ENCODE results near the gene EPHA7.

EPHA7 gene

DNA sequence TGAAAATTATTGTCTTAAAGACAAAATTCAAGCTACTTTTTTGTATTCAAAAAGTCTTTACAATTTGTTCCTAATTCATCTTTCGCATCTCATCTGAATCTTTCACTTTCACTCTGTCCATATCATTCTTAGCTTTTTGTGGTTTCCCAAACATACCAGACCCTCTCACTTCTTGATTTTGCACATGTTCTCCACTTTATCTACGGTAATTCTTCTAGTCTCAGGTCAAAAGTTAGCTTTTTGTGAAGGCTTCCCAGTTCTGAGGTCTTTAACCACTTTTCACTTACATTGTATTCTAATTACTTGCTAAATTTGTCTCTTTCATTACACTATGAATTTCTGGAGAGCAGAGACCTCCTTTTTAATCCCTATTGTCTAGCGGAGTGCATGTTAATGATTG, 34.6 kb upstream of the EPHA7 start:
- Histone ChIP-seq H3K27me3 (ENCODE audit: insufficient read depth, poor library complexity, severe bottlenecking) (no peaks in the 10 kb centered on the region), H3K4me3 (replicated peaks; ENCODE audit: insufficient read depth, low read length) (no peak overlapping the region), H3K27ac (replicated peaks) (no peak overlapping the region)
- TF ChIP-seq, protein P1, sequence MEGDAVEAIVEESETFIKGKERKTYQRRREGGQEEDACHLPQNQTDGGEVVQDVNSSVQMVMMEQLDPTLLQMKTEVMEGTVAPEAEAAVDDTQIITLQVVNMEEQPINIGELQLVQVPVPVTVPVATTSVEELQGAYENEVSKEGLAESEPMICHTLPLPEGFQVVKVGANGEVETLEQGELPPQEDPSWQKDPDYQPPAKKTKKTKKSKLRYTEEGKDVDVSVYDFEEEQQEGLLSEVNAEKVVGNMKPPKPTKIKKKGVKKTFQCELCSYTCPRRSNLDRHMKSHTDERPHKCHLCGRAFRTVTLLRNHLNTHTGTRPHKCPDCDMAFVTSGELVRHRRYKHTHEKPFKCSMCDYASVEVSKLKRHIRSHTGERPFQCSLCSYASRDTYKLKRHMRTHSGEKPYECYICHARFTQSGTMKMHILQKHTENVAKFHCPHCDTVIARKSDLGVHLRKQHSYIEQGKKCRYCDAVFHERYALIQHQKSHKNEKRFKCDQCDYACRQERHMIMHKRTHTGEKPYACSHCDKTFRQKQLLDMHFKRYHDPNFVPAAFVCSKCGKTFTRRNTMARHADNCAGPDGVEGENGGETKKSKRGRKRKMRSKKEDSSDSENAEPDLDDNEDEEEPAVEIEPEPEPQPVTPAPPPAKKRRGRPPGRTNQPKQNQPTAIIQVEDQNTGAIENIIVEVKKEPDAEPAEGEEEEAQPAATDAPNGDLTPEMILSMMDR (IDR thresholded peaks at IDR 0.05; ENCODE audit: insufficient read depth, low read length) = no peak
- TF ChIP-seq SPI1 (IDR thresholded peaks at IDR 0.05; ENCODE audit: borderline replicate concordance, low read depth) (no peak), GABPA (IDR thresholded peaks at IDR 0.05; ENCODE audit: low read depth) (no peak), POLR2AphosphoS5 (IDR thresholded peaks at IDR 0.05; ENCODE audit: low read depth) (no peak)
- TF ChIP-seq, protein P2, sequence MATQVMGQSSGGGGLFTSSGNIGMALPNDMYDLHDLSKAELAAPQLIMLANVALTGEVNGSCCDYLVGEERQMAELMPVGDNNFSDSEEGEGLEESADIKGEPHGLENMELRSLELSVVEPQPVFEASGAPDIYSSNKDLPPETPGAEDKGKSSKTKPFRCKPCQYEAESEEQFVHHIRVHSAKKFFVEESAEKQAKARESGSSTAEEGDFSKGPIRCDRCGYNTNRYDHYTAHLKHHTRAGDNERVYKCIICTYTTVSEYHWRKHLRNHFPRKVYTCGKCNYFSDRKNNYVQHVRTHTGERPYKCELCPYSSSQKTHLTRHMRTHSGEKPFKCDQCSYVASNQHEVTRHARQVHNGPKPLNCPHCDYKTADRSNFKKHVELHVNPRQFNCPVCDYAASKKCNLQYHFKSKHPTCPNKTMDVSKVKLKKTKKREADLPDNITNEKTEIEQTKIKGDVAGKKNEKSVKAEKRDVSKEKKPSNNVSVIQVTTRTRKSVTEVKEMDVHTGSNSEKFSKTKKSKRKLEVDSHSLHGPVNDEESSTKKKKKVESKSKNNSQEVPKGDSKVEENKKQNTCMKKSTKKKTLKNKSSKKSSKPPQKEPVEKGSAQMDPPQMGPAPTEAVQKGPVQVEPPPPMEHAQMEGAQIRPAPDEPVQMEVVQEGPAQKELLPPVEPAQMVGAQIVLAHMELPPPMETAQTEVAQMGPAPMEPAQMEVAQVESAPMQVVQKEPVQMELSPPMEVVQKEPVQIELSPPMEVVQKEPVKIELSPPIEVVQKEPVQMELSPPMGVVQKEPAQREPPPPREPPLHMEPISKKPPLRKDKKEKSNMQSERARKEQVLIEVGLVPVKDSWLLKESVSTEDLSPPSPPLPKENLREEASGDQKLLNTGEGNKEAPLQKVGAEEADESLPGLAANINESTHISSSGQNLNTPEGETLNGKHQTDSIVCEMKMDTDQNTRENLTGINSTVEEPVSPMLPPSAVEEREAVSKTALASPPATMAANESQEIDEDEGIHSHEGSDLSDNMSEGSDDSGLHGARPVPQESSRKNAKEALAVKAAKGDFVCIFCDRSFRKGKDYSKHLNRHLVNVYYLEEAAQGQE (IDR thresholded peaks at IDR 0.05; ENCODE audit: insufficient replicate concordance, low read depth) = no peak
- DNase-seq (ENCODE audit: low read depth in 1 of 2, low spot score in 1 of 2) = no peak

DNA sequence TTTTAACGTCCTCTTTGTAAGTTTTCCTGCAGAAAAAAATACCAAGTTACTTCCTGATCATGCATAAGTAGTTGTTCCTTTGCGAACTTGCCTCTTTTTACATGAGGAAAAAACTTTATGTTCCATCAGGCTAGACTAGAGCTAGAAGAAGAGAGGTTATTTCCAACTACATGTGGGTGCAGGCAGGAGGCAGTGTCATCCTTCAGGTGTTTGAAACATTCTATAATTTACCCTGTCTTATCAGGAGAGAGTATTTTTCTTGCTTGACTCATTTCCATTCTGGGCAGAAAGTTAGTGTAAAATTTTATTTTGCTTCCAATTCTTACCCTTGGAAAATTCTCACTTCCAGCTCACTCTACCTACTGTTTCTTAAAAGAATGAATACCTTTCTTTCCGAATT, 28.5 kb upstream of the EPHA7 start:
- no peak for DNase-seq (ENCODE audit: low read depth in 1 of 2, low spot score in 1 of 2)
- Histone ChIP-seq H3K27ac (replicated peaks) (no peak overlapping the region), H3K27me3 (ENCODE audit: insufficient read depth, poor library complexity, severe bottlenecking) (no peaks in the 10 kb centered on the region), H3K4me3 (replicated peaks; ENCODE audit: insufficient read depth, low read length) (no peak overlapping the region)
- TF ChIP-seq, protein P1 (IDR thresholded peaks at IDR 0.05; ENCODE audit: insufficient read depth, low read length) = no peak
- TF ChIP-seq, protein P2 (IDR thresholded peaks at IDR 0.05; ENCODE audit: insufficient replicate concordance, low read depth) = no peak
- TF ChIP-seq POLR2AphosphoS5 (IDR thresholded peaks at IDR 0.05; ENCODE audit: low read depth) (no peak), SPI1 (IDR thresholded peaks at IDR 0.05; ENCODE audit: borderline replicate concordance, low read depth) (no peak), GABPA (IDR thresholded peaks at IDR 0.05; ENCODE audit: low read depth) (no peak)

GRCh38 chr6:93437491-93437890, 18.1 kb upstream of the EPHA7 start:
- TF ChIP-seq, protein P1 (IDR thresholded peaks at IDR 0.05; ENCODE audit: insufficient read depth, low read length) = no peak
- TF ChIP-seq SPI1 (IDR thresholded peaks at IDR 0.05; ENCODE audit: borderline replicate concordance, low read depth) = no peak
- no peak for TF ChIP-seq GABPA (IDR thresholded peaks at IDR 0.05; ENCODE audit: low read depth)
- TF ChIP-seq, protein P2 (IDR thresholded peaks at IDR 0.05; ENCODE audit: insufficient replicate concordance, low read depth) = no peak
- TF ChIP-seq POLR2AphosphoS5 (IDR thresholded peaks at IDR 0.05; ENCODE audit: low read depth) = no peak

More at GRCh38 chr6:93437491-93437890, 18.1 kb upstream of the EPHA7 start:
- Histone ChIP-seq H3K4me3 (replicated peaks; ENCODE audit: insufficient read depth, low read length) (no peak overlapping the region), H3K27me3 (ENCODE audit: insufficient read depth, poor library complexity, severe bottlenecking) (no peaks in the 10 kb centered on the region), H3K27ac (replicated peaks) (no peak overlapping the region)
- no peak for DNase-seq (ENCODE audit: low read depth in 1 of 2, low spot score in 1 of 2)

Data from HL-60 (cell line).